ENCODE results near the gene ABCC4.

Gene ABCC4, protein sequence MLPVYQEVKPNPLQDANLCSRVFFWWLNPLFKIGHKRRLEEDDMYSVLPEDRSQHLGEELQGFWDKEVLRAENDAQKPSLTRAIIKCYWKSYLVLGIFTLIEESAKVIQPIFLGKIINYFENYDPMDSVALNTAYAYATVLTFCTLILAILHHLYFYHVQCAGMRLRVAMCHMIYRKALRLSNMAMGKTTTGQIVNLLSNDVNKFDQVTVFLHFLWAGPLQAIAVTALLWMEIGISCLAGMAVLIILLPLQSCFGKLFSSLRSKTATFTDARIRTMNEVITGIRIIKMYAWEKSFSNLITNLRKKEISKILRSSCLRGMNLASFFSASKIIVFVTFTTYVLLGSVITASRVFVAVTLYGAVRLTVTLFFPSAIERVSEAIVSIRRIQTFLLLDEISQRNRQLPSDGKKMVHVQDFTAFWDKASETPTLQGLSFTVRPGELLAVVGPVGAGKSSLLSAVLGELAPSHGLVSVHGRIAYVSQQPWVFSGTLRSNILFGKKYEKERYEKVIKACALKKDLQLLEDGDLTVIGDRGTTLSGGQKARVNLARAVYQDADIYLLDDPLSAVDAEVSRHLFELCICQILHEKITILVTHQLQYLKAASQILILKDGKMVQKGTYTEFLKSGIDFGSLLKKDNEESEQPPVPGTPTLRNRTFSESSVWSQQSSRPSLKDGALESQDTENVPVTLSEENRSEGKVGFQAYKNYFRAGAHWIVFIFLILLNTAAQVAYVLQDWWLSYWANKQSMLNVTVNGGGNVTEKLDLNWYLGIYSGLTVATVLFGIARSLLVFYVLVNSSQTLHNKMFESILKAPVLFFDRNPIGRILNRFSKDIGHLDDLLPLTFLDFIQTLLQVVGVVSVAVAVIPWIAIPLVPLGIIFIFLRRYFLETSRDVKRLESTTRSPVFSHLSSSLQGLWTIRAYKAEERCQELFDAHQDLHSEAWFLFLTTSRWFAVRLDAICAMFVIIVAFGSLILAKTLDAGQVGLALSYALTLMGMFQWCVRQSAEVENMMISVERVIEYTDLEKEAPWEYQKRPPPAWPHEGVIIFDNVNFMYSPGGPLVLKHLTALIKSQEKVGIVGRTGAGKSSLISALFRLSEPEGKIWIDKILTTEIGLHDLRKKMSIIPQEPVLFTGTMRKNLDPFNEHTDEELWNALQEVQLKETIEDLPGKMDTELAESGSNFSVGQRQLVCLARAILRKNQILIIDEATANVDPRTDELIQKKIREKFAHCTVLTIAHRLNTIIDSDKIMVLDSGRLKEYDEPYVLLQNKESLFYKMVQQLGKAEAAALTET (N-terminal part only)

GRCh38 chr13:95301183-95301967 lies at the start of gene ABCC4:
TSS of gene ABCC4 (minus strand) at chr13:95301451. CDS start at chr13:95301314, 137 bp downstream.
- no peak for DNase-seq (ENCODE audit: low spot score)

- no peak for DNase-seq (ENCODE audit: low spot score)
Measured at GRCh38 chr13:95349267-95349666, 48.0 kb upstream of the ABCC4 start.

DNA sequence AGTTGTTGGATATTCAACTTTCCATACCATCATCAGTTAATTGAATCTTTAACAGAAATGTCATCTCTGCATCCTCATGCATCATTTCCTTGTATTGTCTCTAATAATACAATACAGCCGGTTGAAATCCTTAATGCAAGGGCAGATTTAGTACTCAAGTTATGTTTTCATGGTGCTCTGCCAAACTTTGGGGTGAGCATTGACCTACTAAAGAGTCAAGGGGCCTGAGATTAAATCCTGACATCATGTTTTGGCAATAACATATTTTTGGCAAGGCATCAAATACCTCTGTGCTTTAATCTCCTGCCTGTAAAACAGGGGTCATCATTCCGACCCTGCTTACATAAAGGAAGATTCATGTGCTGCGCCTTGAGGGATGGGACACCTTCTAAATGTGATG lies 42.7 kb upstream of the ABCC4 start:
- DNase-seq (ENCODE audit: low spot score) = no peak

DNA sequence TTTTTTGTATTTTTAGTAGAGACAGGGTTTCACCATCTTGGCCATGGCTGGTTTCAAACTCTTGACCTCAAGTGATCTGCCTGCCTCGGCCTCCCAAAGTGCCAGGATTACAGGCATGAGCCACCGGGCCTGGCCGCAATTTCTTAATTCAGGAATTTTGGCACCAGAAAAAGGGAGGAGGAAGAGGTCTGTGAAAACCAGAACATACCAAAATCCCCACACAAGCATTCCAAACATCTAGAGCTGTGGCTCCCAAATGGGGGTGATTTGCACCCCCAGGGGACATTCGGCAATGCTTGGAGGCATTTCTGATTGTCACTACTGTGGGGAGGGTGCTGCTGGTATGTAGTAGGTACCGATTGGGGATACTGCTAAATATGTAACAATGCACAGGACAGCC lies 40.2 kb upstream of the ABCC4 start:
- no peak for DNase-seq (ENCODE audit: low spot score)

- no peak for DNase-seq (ENCODE audit: low spot score)
Measured at GRCh38 chr13:95338905-95339304, 37.7 kb upstream of the ABCC4 start.

GRCh38 chr13:95337597-95337996 lies 36.3 kb upstream of the ABCC4 start:
- no peak for DNase-seq (ENCODE audit: low spot score)

DNA sequence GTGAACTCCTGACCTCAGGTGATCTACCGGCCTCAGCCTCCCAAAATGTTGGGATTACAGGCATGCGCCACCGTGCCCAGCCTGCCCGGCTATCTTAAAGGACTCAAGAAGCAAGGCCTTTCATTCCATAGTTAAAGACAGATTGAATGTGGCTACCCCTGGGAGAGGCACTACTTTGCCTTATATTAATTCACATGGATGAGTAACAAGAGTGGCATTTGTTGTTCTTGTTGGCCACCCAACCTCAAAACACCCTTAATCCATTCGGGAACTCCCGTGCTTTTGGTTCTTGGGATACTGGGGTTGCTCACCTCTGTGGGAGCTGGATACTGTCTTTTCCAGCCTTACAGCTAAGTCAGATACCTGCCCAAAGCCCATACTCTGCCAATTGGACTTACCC lies 34.4 kb upstream of the ABCC4 start:
- no peak for DNase-seq (ENCODE audit: low spot score)

DNA sequence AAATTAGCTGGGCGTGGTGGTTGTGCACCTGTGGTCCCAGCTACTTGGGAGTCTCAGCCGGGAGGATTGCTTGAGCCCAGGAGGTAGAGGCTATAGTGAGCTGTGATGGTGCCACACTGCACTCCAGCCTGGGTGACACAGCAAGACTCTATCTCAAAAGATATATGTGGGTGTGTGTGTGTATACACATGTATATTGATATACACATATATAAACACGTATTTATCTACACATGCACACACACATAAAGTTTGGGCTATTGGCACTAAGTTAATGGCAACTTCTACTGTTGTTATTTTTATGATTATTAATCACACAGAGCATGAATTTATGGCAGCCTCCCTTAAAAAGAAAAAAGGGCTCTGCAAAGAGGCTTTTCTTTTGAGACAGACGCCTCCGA lies 27.1 kb upstream of the ABCC4 start:
- no peak for DNase-seq (ENCODE audit: low spot score)

DNA sequence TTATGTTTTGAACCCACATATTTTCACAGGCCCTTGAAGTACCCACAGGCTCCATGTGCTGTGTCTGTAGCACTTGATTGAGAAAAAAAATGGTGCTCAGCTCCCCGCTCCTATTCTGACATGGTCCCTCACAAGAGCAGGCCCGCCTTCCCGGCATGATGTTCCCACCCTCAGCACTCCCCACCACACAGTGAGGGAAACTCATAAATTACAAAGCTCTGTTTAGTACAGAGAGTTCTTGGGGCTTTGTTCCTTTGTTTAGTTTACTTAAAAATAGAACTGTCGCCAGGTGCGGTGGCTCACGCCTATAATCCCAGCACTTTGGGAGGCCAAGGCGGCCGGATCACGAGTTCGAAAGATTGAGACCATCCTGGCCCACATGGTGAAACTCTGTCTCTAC lies 25.9 kb upstream of the ABCC4 start:
- DNase-seq (ENCODE audit: low spot score) = no peak

- no peak for DNase-seq (ENCODE audit: low spot score)
Measured at GRCh38 chr13:95326695-95327094, 25.4 kb upstream of the ABCC4 start.

GRCh38 chr13:95325485-95325884 lies 24.2 kb upstream of the ABCC4 start:
- DNase-seq (ENCODE audit: low spot score) = no peak

DNA sequence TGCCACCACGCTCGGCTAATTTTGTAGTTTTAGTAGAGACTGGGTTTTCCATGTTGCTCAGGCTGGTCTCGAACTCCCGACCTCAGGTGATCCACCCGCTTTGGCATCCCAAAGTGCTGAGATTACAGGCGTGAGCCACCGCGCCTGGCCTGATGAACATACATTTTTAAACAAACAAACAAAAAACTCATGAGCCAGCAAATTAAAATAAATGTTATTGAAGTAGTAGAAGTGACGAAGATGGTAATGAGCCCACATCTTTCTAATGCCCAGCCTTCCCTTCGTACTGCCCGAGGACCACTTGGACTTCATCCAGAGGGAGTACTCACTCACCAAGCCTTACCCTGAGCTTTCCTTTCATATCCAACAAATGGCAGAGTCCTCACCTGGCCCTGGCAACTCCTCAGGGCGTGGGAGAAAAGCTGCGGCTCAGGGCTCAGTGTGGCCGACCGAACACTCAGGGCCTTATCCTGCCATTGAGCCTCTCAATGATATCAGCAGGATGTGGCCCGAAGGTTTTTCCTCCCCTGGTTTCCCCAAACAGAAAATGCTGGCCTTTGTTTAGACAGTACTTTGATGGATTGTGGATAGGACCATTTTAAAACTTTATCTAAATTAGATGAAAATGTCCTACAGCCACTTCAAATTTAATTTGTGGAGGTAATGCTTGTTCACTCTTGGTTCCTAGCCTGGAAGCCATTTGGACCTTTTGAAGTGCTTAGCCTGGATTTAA lies 22.8 kb upstream of the ABCC4 start:
- no peak for DNase-seq (ENCODE audit: low spot score)

- no peak for DNase-seq (ENCODE audit: low spot score)
Measured at GRCh38 chr13:95319551-95320274, 18.5 kb upstream of the ABCC4 start.

GRCh38 chr13:95317039-95317989 lies 16.1 kb upstream of the ABCC4 start:
- no peak for DNase-seq (ENCODE audit: low spot score)

GRCh38 chr13:95315752-95316151 lies 14.5 kb upstream of the ABCC4 start:
- no peak for DNase-seq (ENCODE audit: low spot score)

DNA sequence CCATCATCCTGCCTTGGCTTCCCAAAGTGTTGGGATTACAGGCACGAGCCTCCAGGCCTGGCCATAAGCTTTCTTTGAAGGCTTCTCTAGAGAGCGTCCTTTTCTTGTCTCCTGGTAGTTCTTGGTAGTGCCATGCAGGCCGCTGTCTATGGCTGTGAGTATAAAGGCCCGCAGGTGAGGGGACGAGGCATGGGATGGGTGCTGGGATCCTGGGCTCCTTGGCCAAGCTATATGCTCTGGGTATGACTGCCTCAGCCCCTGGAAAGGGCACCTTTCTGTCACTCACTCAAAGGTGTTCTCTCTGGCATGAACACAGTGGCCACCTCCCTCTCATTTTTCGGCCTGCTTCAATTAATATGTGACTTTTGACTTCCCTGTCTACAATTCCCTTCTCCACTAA lies 6.3 kb upstream of the ABCC4 start:
- DNase-seq (ENCODE audit: low spot score) = no peak

DNA sequence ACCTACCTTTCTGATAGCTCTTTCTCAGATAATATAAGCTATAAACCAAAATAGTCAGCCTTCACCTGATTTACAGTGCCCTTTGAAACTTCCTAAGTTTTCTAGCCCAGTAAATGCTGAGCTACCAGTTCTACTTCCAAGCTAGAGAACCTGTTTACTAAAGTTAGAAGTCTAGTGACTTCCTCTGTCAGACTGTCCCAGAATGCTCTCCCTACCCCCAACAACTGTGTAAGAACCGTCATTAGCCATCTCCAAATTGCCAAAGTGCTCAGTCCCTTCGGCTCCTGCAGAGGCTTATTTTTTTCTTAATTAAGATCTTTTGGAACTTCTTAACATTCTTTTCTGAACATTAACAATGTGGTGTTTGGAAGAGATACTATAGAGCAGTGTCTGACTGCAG lies 3.2 kb upstream of the ABCC4 start:
- DNase-seq (ENCODE audit: low spot score) = no peak

GRCh38 chr13:95301968-95302393 lies 730 bp upstream of the ABCC4 start:
- DNase-seq (ENCODE audit: low spot score) = no peak

DNA sequence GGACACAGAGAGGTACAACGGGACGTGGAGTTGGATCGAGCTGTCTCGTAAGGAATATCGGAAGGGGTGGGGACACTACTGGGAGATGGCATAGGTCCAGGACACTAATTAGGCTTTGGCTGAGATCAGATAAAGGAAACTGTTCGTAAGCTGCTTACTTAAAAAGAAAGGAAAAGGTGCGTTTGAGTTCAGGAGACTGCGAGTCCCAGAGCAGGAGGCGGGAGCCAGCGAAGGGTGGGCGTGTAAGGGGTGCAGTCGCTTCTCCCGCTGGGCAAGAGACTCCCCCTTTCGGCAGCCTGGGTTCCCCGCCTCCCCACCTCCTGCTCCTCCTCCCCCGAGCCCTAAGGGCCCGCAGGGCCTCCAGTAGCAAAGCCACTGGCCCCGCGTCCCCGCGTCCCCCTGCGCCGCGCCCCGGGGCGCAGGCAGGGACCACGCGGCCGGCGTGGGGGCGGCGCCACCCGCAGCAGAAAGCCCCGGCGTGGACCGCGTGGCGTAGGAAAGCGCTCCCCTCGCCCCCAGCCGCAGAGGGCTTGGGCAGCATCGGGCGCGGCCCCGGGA lies 547 bp downstream of the ABCC4 start:
- DNase-seq (ENCODE audit: low spot score) = no peak
